ENCODE results near the gene CALHM3.

Gene CALHM3

DNA sequence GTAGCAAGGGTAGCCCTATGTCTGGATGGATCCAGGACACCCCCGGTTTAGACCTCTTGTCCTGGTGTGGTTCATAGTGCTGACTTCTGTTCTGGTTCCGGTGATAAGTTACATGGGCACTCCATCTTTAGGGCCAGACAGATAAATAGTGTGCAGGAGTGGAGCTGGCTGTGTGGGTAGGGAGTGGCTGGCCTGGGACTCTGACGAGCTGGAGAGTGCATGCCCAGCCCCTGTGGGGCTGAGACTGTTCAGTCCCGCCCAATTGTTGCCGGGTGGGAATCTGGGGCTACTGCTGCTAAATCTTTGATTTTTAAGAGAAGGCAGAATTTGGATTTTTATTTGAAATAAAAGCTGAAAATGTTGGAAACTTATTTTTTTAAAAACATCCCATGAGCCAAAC is 55.3 kb downstream of the CALHM3 start:
- TF ChIP-seq, protein P1, sequence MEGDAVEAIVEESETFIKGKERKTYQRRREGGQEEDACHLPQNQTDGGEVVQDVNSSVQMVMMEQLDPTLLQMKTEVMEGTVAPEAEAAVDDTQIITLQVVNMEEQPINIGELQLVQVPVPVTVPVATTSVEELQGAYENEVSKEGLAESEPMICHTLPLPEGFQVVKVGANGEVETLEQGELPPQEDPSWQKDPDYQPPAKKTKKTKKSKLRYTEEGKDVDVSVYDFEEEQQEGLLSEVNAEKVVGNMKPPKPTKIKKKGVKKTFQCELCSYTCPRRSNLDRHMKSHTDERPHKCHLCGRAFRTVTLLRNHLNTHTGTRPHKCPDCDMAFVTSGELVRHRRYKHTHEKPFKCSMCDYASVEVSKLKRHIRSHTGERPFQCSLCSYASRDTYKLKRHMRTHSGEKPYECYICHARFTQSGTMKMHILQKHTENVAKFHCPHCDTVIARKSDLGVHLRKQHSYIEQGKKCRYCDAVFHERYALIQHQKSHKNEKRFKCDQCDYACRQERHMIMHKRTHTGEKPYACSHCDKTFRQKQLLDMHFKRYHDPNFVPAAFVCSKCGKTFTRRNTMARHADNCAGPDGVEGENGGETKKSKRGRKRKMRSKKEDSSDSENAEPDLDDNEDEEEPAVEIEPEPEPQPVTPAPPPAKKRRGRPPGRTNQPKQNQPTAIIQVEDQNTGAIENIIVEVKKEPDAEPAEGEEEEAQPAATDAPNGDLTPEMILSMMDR (IDR thresholded peaks at IDR 0.05; ENCODE audit: low read depth, low read length) = no peak
- DNase-seq (ENCODE audit: extremely low read depth, low read depth) = no peak

Data from AG09319 (cell line).